Retina (tissue), 1 donor: ENCODE results near the gene ZNF467.

Experiments used
- DNase-seq: peaks from one replicate; pipeline ENCODE4 v3.0.0-alpha.2; 2016

ZNF467 gene

GRCh38 chr7:149773446-149774236 lies at the start of gene ZNF467:
ZNF467 (minus strand) TSS chr7:149773588; CDS start chr7:149771032, 2,556 bp downstream.
- no peak for DNase-seq

- DNase-seq, result no peak
These were observed 49.1 kb upstream of the ZNF467 start for GRCh38 chr7:149822353-149822943.

- DNase-seq, result no peak
These were observed 48.1 kb upstream of the ZNF467 start for GRCh38 chr7:149821191-149822148.

GRCh38 chr7:149820622-149821190 lies 47.3 kb upstream of the ZNF467 start:
- no peak for DNase-seq

- peak; percentile 1 for DNase-seq
These were observed 46.6 kb upstream of the ZNF467 start for GRCh38 chr7:149819961-149820340.

GRCh38 chr7:149819141-149819960 lies 46.0 kb upstream of the ZNF467 start:
- no peak for DNase-seq

- no peak for DNase-seq
These were observed 45.1 kb upstream of the ZNF467 start for GRCh38 chr7:149818536-149818840.

- no peak for DNase-seq
These were observed 44.6 kb upstream of the ZNF467 start for GRCh38 chr7:149817836-149818535.

GRCh38 chr7:149817301-149817771 lies 43.9 kb upstream of the ZNF467 start:
- DNase-seq, result no peak

GRCh38 chr7:149816794-149817193 lies 43.4 kb upstream of the ZNF467 start:
- DNase-seq, result no peak

- DNase-seq, result no peak
These were observed 42.9 kb upstream of the ZNF467 start for GRCh38 chr7:149816267-149816751.

GRCh38 chr7:149815661-149816266 lies 42.4 kb upstream of the ZNF467 start:
- DNase-seq, result no peak

GRCh38 chr7:149815121-149815520 lies 41.7 kb upstream of the ZNF467 start:
- no peak for DNase-seq

- DNase-seq, result no peak
These were observed 41.1 kb upstream of the ZNF467 start for GRCh38 chr7:149814494-149814893.

- DNase-seq, result no peak
These were observed 40.1 kb upstream of the ZNF467 start for GRCh38 chr7:149813254-149814035.

- no peak for DNase-seq
These were observed 38.6 kb upstream of the ZNF467 start for GRCh38 chr7:149811831-149812490.

GRCh38 chr7:149811221-149811620 lies 37.8 kb upstream of the ZNF467 start:
- DNase-seq, result no peak

- no peak for DNase-seq
These were observed 35.8 kb upstream of the ZNF467 start for GRCh38 chr7:149809215-149809614.

GRCh38 chr7:149808311-149808710 lies 34.9 kb upstream of the ZNF467 start:
- DNase-seq, result no peak
